Body of pancreas (tissue), 4 donors: ENCODE results near the gene SMIM9. TPM values are rescaled to one million over a fixed set of nuclear protein-coding genes. Genes with fewer than 3 reads are reported as not detected.
"Not testable (repeated sequence)": the region's sequence is repeated elsewhere in the genome, so short reads cannot be mapped to it uniquely, and the experiment has no call there.

ENCODE experiments used
- ATAC-seq: fragments of 150-250 bp; one replicate; pipeline ENCODE4 v1.9.1; 2016
- DNase-seq, 4 donors: peaks; one replicate each; pipeline ENCODE4 v3.0.0-alpha.2; 2019
- H3K27ac ChIP-seq, 4 donors: fragments of 200-600 bp; sonication (generic); 1 replicate in 3 of 4; 2 replicates in 1 of 4; pipeline versions ENCODE4 v1.5.1 to v1.6.1; 2016 to 2019; ENCODE audit warnings: mild to moderate bottlenecking in 1 of 4, mixed read lengths in 1 of 4, moderate library complexity in 1 of 4
- H3K27me3 ChIP-seq, 2 donors: fragments of 200-600 bp; sonication (generic); one replicate each; pipeline ENCODE4 v1.6.0; 2016; ENCODE audit warnings: mild to moderate bottlenecking in 1 of 2
- H3K36me3 ChIP-seq, 2 donors: fragments of 200-600 bp; sonication (generic); replicated peaks in 1 of 2; 2 replicates each; pipeline ENCODE4 v1.5.1; 2016; ENCODE audit warnings: low read depth in 2 of 2; ENCODE audit not compliant: insufficient read depth in 1 of 2
- H3K4me1 ChIP-seq: fragments of 200-600 bp; sonication (generic); one replicate; pipeline ENCODE4 v1.6.0; 2016
- H3K4me3 ChIP-seq, 2 donors: fragments of 200-600 bp; sonication (generic); 1 replicate in 1 of 2; 2 replicates in 1 of 2; pipeline ENCODE4 v1.5.1; 2016 to 2019
- H3K9me3 ChIP-seq, 3 donors: fragments of 200-600 bp; sonication (generic); 1 replicate in 2 of 3; 2 replicates in 1 of 3; pipeline ENCODE4 v1.5.1; 2016
- POLR2A ChIP-seq, 3 donors: fragments of 450-650 bp; IDR thresholded peaks; one replicate each; pipeline ENCODE4 v1.6.1; 2016; ENCODE audit warnings: antibody characterized with exemption in 3 of 3, mild to moderate bottlenecking in 2 of 3
- WGBS, 2 donors: methylation state at CpG; one replicate each; pipeline ENCODE4 v1.1.5; 2017; 5-methylcytosine and 5-hydroxymethylcytosine counted together
- intact Hi-C: fragments of 100-400 bp; cut with DNase I; formaldehyde crosslinking; loops from one replicate; pipeline ENCODE4 v1.15.1; 2023
- total RNA-seq, 2 donors: library from RNA; depleted of rRNA; stranded (reverse); fragments of >200 nt; gene quantifications; one replicate each; pipeline ENCODE4 v1.1.0, GENCODE V29; 2016
- TF ChIP-seq, protein P1 (sequence below), 7 experiments: fragments of 450-650 bp in 4 of 7; fragments of 200-600 bp in 3 of 7; sonication (generic) in 3 of 7; IDR thresholded peaks; one replicate each; pipeline ENCODE4 v1.5.1; 2016 to 2019; ENCODE audit warnings: antibody characterized with exemption in 7 of 7

SMIM9 gene
- total RNA-seq, result not detected

DNA sequence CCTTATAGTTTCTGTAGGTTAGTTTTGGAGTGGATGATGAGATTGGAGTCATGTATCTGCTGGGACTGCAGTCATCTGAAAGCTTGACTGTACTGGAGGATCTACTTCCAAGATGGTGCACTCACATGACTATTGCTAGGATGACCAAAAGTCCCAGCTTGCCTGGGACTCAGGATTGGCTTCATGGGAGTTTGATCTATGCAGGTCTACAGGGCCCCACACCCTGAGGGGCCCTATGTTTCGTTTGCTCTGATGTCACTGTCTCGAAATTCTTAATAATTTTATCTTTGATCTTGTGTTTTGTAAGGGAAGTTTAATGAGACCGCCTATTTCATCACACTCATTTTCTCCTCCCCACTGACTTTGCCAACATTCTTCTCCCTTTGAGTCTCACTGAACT, at the start of gene SMIM9:
Gene SMIM9, minus strand, starts transcription at position 101 of the 400 bp plus-strand sequence. CDS start 3,806 bp downstream, outside the sequence.
- ATAC-seq (no peak), DNase-seq (no peak)
- Histone ChIP-seq H3K36me3 (no peaks in the 10 kb centered on the region), H3K4me3 (no peak within 1 kb of the TSS), H3K27me3 (no peaks in the 10 kb centered on the region), H3K27ac (no peak within 1 kb of the TSS), H3K9me3 (no peaks in the 10 kb centered on the region), H3K4me1 (no peaks in the 10 kb centered on the region)
- intact Hi-C loops, result no loop called here
- TF ChIP-seq POLR2A (IDR thresholded peaks at IDR 0.05), result no peak
- TF ChIP-seq, protein P1, sequence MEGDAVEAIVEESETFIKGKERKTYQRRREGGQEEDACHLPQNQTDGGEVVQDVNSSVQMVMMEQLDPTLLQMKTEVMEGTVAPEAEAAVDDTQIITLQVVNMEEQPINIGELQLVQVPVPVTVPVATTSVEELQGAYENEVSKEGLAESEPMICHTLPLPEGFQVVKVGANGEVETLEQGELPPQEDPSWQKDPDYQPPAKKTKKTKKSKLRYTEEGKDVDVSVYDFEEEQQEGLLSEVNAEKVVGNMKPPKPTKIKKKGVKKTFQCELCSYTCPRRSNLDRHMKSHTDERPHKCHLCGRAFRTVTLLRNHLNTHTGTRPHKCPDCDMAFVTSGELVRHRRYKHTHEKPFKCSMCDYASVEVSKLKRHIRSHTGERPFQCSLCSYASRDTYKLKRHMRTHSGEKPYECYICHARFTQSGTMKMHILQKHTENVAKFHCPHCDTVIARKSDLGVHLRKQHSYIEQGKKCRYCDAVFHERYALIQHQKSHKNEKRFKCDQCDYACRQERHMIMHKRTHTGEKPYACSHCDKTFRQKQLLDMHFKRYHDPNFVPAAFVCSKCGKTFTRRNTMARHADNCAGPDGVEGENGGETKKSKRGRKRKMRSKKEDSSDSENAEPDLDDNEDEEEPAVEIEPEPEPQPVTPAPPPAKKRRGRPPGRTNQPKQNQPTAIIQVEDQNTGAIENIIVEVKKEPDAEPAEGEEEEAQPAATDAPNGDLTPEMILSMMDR (IDR thresholded peaks at IDR 0.05), result no peak
- 82 to 87% methylated on average over 3 of the region's 3 CpGs for WGBS, 2 donors

DNA sequence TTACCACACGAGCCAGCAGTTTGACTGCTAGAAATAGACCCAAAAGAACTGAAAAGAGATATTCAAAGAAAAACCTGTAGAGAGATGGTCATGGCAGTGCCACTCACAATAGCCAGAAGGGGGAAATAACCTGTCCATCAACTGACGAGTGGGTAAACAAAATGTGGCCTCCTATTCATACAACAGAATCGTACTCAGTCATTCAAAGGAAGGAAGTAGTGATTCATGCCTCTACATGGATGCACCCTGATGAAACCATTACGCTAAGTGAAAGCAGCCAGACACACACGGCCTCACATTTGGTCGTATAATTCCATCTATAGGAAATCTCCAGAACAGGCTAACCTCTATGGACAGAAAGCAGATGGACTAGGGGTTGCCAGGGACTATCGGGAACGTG, 49.6 kb upstream of the SMIM9 start:
- H3K27me3 ChIP-seq, H3K4me1 ChIP-seq, H3K9me3 ChIP-seq, DNase-seq, H3K4me3 ChIP-seq, H3K27ac ChIP-seq, H3K36me3 ChIP-seq, ATAC-seq, intact Hi-C loops: not testable (repeated sequence)
- WGBS, 2 donors, result no CpG with 5 or more reads among the region's 8 CpGs

DNA sequence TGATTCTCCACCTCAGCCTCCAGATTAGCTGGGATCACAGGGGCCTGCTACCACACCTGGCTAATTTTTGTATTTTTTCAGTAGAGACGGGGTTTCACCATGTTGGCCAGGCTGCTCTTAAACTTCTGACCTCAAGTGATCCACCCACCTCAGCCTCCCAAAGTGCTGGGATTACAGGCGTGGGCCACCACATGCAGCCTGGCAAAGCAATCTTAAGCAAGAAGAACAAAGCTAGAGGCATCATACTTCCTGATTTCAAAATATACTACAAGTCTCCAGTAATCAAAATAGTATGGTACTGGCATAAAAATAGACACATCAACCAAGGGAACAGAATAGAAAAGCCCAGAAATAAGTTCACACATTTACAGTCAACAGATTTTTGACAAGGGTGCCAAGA, 38.9 kb upstream of the SMIM9 start:
- Histone ChIP-seq H3K4me3 (no peak overlapping the region), H3K9me3 (no peaks in the 10 kb centered on the region), H3K27ac (no peak overlapping the region), H3K4me1 (no peaks in the 10 kb centered on the region), H3K27me3 (no peaks in the 10 kb centered on the region), H3K36me3 (no peaks in the 10 kb centered on the region)
- WGBS, 2 donors, result 92% methylated on average over 2 of the region's 2 CpGs; no CpG with 5 or more reads in 1 of the 2 donors
- DNase-seq (no peak), ATAC-seq (no peak)
- intact Hi-C loops, result no loop called here
- no peak for TF ChIP-seq POLR2A (IDR thresholded peaks at IDR 0.05)
- TF ChIP-seq, protein P1 (IDR thresholded peaks at IDR 0.05), result no peak

DNA sequence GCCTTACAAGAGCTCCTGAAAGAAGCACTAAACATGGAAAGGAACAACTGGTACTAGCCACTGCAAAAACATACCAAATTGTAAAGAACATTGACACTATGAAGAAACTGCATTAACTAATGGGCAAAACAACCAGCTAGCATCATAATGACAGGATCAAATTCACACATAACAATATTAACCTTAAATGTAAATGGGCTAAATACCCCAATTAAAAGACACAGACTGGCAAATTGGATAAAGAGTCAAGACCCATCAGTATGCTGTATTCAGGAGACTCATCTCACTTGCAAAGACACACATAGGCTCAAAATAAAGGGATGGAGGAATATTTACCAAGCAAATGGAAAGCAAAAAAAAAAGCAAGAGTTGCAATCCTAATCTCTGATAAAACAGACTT, 34.1 kb upstream of the SMIM9 start:
- DNase-seq, H3K9me3 ChIP-seq, H3K4me1 ChIP-seq, H3K27ac ChIP-seq, intact Hi-C loops, ATAC-seq, H3K4me3 ChIP-seq, H3K36me3 ChIP-seq, H3K27me3 ChIP-seq: not testable (repeated sequence)

DNA sequence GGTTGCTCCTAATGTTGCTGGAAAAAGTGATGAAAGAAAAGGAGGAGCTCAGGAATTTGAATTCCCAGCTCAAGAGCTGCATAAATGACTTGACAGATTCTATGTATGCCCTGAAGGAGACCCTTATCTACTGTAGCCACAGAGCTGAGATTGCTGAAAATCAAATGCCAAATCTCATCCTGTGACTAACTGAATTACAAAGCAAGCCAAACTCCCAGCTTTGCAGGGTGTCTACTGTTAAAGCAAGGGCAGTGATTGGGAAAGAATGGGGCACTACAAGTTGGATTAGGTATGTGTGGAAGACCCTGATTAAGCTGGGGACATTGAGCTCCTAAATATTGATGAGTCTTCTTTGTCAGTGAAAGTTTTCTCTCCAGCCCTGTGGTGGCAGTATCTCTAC, 20.8 kb upstream of the SMIM9 start:
- intact Hi-C loops, result no loop called here
- ATAC-seq (no peak), DNase-seq (no peak)
- Histone ChIP-seq H3K4me3 (no peak overlapping the region), H3K4me1 (no peaks in the 10 kb centered on the region), H3K36me3 (no peaks in the 10 kb centered on the region), H3K9me3 (no peaks in the 10 kb centered on the region), H3K27ac (no peak overlapping the region), H3K27me3 (no peaks in the 10 kb centered on the region)
- no peak for TF ChIP-seq POLR2A (IDR thresholded peaks at IDR 0.05)
- TF ChIP-seq, protein P1 (IDR thresholded peaks at IDR 0.05), result no peak

DNA sequence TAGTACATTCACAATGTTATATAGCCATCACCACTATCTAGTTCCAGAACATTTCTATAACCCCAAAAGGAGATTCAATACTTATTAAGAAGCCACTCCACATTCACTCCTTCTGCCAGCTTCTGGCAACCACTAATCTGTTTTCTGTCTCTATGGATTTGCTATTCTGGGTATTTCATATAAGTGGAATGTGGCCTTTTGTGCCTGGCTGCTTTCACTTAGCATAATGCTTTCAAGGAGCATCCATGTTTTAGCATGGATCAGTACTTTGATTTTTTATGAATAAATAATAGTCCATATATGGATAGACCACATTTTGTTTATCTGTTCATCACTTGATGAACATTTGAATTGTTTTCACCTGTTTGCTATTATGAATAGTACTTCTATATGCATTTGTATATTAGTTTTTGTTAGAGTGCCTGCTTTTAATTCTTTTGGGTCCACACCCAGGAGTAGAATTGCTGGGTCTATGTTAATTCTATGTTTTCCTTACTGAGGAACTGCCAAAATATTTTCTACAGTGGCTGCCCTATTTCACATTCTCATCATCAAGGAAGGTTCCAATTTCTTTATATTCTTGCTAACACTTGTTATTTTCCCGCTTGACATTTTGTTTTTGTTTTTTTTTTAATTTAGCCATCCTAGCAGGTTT, 16.6 kb upstream of the SMIM9 start:
- H3K27me3 ChIP-seq, result no peaks in the 10 kb centered on the region
- intact Hi-C loops, result no loop called here
- H3K4me3 ChIP-seq, result no peak overlapping the region
- no peaks in the 10 kb centered on the region for H3K9me3 ChIP-seq
- no peak overlapping the region for H3K27ac ChIP-seq
- 88 to 100% methylated on average over 1 of the region's 1 CpG for WGBS, 2 donors
- H3K4me1 ChIP-seq, result no peaks in the 10 kb centered on the region
- ATAC-seq (no peak), DNase-seq (no peak)
- TF ChIP-seq, protein P1 (IDR thresholded peaks at IDR 0.05), result no peak
- no peak for TF ChIP-seq POLR2A (IDR thresholded peaks at IDR 0.05)
- no peaks in the 10 kb centered on the region for H3K36me3 ChIP-seq
